ENCODE measurements around the gene RAB20.
"Not testable (repeated sequence)": the region's sequence is repeated elsewhere in the genome, so short reads cannot be mapped to it uniquely, and the experiment has no call there.

RAB20 gene

DNA sequence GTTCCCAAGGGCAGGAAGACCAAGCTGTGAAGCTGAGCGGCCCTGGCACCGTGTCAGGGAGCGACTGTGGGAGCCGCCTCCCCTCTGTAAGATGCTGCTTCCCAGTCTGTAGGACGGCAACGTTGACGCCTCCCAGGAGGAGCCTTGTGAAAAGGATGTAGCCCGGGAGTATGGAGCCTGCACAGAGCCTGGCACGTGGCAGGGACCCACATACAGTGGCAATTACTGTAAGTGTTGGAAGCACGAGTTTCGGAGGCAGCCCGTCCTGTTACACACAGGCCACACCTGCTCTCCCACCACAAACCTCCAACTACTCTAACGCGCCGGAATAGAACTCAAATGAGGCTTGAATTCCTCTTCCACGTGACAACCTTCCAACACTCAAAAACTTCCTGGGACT, 6.6 kb downstream of the RAB20 start:
- DNase-seq (ENCODE audit: low read depth) = no peak

GRCh38 chr13:110554227-110554836, 7.2 kb downstream of the RAB20 start:
- no peak for DNase-seq (ENCODE audit: low read depth)

DNA sequence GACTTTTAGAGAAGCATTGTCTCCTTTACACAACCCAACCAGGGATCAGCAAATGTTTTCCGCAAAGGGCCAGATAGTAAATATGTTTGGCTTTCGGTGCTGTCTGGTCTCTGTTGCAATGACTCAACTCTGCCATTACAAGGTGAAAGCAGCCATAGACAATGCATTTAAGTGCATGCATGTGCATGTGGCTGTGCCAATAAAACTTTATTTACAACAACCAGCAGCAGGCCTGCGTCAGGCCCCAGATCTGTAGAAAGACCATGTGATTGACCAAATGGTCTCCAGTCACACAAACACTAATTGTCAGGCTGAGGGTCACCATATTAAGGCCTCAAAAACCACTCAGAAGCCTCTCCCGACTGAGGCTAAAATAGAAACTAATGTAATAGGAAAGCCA, 8.1 kb downstream of the RAB20 start:
- DNase-seq (ENCODE audit: low read depth) = no peak

- DNase-seq (ENCODE audit: low read depth) = no peak
These were observed 8.8 kb downstream of the RAB20 start for GRCh38 chr13:110552767-110553166.

DNA sequence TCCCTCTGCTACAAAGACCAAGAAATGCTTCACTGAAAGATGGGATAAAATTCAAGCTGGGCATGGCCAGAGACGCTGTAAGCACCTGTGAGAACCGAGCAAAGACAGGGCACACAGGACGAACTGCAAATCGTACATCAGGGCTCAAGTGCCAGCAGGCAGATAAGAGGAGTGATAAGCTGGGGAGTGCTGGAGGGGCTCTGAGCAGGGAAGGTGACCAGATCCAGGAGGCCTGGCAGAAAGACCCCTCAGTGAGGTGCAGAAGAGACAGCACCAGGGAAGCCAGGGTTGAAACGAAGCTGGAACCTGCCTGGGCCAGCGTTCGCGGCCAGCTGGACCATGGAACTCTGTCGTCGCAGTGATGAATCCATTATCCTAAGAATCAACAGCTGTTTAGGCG, 10.2 kb downstream of the RAB20 start:
- no peak for DNase-seq (ENCODE audit: low read depth)

DNA sequence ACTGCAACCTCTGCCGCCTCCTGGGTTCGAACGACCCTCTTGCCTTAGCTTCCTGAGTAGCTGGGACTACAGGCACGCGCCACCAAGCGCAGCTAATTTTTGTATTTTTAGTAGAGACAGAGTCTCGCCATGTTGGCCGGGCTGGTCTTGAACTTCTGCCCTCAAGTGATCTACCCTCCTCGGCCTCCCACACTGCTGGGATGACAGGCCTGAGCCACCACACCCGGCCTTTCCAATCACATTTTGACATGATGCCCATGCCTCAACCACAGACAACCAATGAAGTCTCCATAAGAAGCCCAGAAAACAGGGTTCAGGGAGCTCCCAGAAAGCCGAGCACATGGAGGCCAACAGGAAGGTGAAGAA, 11.7 kb downstream of the RAB20 start:
- no peak for DNase-seq (ENCODE audit: low read depth)

DNA sequence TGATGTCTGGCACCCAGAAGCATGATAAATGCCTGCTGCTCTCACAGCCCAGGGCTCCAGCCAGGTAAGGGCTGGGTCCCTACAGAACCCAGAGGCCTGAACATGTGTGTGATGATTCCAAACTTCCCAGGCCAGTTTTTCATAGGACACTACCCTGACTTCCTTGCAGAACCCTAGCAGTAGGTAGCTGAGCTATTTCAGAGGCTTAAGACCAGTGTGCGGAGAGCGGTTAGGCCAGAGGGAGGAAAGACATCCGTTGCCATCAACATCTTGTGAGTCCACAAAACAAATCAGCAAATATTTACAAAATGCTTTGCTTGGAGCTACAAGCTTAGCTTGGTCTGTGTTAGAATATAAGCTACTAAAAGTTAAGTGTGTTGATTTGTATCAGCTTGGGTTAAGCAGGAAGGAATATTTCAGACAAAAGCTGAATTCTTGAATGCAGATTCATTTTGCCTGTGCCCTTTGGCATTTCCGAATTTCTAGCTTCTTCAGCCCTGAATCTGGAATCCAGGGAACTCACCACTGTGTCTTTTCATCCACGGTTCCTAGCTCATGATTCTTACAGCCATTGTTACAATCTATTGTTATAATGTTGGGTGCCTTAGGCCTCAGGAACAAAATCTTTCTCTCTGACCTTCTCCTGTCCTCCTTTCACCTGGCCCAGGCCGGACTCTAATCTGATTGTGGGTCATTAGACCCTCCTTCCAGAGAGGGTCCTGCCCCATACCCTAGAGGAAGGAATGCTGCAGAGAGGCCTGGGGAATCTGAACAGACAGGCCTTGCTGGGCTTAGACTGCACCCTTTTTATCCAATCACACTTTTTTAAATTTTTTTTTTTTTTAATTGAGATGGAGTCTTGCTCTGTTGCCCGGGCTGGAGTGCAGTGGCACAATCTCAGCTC, 12.4 kb downstream of the RAB20 start:
- no peak for DNase-seq (ENCODE audit: low read depth)

DNA sequence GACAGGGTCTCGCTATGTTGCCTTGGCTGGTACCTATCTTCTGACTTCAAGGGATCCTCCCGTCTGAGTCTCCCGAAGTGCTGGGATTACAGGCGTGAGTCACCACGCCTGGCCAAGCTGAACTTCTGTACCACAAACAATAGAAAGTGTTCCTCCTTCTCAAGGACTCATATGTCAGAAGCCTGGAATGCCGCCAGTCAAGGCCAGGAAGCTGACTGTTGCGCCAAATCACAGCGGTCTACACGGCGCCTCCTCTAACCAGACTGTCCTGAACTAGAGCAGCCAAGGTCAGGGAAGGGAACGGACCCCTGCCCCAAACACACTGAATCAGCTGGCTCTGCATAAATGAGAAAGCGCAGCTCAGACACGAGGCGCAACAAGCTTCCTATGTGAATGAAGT, 14.6 kb downstream of the RAB20 start:
- no peak for DNase-seq (ENCODE audit: low read depth)

DNA sequence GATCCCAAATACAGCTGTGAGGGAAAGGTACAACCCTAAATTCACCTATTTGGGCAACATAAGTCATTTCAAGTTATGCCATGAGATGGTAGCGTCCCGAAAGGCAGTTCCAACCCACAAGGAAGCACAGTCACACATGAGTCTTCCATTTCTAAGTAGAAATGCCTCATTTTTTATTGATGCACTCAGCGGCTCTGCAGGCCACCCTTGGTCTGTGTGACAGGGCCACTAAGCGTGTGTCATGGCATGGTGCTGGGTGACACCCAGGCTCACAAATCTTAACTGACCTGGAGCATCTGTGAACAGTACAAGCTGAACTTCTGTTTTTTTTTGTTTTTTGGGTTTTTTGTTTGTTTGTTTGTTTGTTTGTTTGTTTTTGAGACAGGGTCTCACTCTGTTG, 15.1 kb downstream of the RAB20 start:
- DNase-seq (ENCODE audit: low read depth) = no peak

- no peak for DNase-seq (ENCODE audit: low read depth)
These were observed 19.2 kb downstream of the RAB20 start for GRCh38 chr13:110542169-110542796.

DNA sequence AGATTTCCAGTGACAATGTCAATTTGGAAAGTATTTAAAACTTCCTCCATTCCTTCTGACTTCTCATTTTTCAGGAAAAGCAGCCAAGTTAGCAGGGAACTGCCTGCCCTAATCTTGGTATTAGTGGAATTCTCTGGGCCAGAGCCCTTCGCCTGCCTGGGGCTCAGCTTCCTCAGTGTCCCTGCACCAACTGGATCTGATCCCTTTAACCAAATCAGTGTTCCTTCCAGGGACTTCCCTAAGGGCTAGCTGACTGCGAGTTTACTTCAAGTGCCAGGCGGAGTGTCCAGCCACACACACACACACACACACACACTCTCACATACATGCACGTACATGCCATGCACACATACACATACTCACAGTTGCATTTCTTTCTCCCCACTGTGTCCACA, 20.0 kb downstream of the RAB20 start:
- no peak for DNase-seq (ENCODE audit: low read depth)

- DNase-seq (ENCODE audit: low read depth) = no peak
These were observed 20.5 kb downstream of the RAB20 start for GRCh38 chr13:110540871-110541525.

DNA sequence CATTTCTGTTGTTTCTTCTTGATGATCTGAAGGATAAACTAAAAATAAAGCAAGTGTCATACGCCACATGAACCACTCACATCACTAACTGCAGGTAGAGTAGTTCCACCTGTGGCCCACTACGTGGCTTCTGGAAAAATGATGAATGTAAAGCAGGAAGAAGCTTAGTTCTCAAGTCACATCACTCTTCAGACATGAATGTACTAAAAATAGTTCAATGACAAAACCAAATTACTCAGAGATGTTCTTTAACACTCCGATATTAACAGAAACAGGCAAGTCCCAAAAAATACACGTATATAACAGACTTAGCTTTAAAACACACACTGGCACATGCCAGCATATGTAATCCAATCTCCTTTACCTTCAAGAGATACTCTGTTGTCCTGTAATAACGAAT, 21.6 kb downstream of the RAB20 start:
- DNase-seq (ENCODE audit: low read depth) = no peak

DNA sequence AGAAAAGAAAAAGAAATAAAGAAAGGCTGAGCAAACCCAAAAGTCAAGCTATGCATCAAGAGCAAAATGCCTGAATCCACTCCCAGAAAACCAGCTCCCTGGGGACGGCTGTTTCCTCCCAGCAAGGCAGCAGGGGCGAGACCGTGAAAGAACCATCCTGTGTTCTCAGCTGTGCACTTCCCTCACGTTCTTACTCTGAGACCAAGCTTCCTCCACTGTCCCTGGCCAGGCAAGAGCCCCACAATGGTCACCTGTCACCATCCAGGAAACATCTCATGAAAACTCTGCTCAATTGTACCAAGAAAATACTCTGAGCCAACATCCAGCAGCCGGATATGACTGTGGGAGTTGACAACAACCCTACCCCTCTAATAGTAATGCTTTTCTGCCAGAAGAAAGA, 22.9 kb downstream of the RAB20 start:
- DNase-seq (ENCODE audit: low read depth) = no peak

DNA sequence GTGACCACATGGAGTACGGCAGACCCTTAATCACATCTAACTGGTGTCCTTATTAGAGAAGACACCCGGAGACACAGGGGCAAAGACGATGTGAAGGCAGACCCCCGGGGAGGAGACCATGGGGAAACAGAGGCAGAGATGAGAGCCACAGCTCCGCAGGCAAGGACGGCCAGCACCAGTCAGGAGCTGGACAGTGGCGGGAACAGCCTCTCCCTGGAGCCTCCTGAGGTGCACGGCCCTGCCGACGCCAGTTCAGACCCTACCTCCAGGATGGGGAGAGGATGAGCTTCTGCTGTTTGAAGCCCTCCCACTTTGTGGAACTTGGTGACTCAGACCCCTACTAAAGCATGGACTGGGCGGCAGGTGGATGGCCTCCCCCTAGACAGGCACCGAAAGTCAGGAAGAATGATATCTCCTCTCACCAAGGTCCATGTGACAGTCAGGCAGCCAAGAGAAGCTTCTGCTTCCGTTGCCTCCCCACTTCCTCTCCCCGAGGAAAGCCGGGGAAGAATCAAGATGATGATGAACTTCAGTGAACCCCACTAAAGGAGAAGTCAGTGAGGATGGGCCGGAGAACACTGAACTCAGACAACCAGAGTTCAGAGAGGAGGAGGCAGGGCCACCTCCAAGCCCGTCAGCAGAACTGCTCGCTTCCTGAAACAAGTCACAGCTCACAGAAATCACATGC, 25.4 kb downstream of the RAB20 start:
- no peak for DNase-seq (ENCODE audit: low read depth)

GRCh38 chr13:110535526-110535925, 26.0 kb downstream of the RAB20 start:
- DNase-seq (ENCODE audit: low read depth) = no peak

DNA sequence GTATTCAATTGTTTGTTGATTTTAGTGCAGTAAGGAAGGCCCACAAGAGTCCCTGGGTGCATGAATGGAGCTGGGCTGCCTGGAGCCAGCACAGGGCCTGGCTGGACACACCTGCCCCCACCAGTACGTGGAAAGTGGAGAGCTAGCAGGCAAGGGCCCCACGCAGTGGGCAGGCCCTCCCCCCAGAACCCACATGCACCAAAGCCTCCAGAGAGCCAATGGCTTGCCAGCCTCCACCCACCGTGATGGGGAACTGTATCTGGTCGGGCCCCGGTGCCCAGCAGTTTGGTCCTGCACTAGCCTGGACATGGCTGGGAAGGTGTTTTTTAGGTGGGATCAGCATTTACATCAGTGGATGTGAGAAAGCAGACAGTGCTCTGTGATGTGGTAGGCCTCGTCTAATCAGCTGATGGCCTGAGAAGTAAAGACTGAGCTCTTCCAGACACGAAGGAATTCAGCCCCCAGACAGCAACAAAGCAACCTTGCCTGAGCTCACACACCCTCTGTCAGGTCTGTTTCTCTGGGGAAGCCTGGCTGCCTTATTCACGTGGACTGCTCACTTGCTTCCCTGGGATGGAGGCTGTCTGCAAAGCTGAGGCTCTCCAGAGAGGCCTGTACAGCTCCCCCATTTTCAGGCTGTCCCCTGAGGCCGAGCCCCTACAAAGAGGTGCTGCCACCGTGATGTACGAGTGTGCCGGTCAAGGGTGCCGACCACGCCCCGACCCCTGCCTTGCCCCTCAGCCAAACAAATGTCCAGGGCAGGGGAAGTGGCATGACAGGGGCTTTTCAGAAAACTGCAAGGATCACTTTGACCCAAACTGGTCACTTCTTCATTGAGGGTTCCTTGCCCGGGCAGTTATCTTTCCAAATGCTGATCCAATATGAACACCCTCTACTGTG, 27.5 kb downstream of the RAB20 start:
- DNase-seq (ENCODE audit: low read depth) = no peak

- DNase-seq (ENCODE audit: low read depth) = not testable (repeated sequence)
These were observed 29.3 kb downstream of the RAB20 start for GRCh38 chr13:110532258-110532657.

- DNase-seq (ENCODE audit: low read depth) = no peak
These were observed 29.8 kb downstream of the RAB20 start for GRCh38 chr13:110531671-110532083.

DNA sequence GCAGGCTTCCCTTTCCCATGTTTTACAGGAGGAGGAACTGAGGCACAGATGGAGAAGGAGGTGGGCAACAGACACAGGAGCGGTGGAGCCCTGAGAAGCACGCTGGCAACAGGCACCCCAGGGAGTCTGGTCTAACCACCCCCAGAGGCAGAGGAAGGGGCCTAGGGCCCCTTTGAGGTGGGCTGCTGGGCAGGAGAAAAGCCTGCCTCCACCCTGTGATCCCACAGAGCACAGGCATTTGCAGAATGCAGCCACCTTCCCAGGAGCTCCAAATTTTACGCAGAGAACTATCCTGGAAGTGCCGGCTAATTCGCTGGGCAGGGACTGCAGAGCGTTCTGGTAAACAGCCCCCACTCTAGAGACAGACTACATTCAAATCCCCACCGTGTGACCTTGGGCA, 30.4 kb downstream of the RAB20 start:
- DNase-seq (ENCODE audit: low read depth) = no peak
